GM21717 (cell line): ENCODE results near the gene BCL2L12.

Source experiments
- ATAC-seq: cut with Tn5 transposase; IDR thresholded peaks from one replicate; pipeline ENCODE4 v1.9.1; 2021; ENCODE audit warnings: mild to moderate bottlenecking, moderate library complexity; ENCODE audit not compliant: unreplicated experiment

Gene BCL2L12

DNA sequence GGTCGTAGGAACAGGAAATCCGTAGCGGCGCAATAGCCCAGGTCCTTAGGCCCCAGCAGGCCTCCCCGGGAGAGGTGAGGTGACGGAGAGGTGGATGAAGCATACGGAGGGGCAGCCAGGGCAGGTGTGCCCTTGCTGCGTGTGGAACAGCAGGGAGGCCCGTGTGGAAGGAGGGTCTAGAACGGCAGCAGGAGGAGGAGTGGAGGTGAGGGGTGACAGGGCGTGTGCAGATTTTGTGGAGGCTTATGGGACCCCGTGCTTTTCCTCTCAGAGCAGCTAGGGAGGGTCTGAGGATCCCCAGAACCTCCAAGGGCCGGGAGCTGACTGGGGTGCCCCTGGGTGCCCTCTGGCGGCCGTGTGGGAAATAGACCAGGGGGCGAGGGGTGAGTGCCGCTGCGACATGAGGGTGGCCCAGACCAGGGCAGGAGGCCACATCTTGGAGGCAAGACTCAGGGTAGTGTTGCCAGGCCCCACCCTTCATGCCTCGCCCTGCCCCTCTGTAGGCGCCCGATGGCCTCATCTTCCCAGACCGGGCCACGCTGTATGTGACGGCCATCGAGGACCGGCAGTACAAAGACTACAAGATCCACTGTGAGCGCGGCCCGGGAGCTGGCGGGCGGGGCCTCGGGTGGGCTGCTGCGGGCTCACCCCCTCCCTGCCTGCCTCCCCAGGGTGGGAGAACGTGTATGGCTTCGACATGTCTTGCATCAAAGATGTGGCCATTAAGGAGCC, 18.7 kb downstream of the BCL2L12 start:
- ATAC-seq = no peak

GRCh38 chr19:49684983-49685553, 19.3 kb downstream of the BCL2L12 start:
- ATAC-seq = no peak

- no peak for ATAC-seq
Observed at GRCh38 chr19:49685845-49686332, 20.2 kb downstream of the BCL2L12 start.

DNA sequence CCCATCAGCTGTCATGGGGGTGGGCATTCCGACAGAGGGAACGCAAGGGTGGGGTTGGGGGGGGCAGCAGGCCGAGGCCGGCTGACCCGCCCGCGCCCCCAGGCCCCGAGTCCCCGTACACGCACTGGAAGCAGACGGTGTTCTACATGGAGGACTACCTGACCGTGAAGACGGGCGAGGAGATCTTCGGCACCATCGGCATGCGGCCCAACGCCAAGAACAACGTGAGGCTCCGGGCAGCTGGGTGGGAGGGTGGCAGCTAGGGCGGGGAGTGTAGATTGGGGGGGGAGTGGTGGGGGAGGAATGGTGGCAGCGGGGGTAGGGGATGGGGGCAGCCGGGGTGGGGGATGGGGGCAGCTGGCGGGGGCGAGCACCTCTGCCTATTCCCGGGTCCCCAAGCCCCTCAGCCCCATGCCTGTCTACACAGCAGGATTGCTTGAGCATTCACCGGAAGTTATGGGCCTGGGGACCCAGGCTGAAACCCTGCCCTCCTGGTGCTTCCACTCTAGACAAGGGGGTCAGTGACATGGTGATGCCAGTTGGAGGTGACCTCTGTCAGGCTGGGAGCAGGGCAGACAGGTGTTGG, 20.9 kb downstream of the BCL2L12 start:
- no peak for ATAC-seq

GRCh38 chr19:49687150-49687549, 21.4 kb downstream of the BCL2L12 start:
- no peak for ATAC-seq

DNA sequence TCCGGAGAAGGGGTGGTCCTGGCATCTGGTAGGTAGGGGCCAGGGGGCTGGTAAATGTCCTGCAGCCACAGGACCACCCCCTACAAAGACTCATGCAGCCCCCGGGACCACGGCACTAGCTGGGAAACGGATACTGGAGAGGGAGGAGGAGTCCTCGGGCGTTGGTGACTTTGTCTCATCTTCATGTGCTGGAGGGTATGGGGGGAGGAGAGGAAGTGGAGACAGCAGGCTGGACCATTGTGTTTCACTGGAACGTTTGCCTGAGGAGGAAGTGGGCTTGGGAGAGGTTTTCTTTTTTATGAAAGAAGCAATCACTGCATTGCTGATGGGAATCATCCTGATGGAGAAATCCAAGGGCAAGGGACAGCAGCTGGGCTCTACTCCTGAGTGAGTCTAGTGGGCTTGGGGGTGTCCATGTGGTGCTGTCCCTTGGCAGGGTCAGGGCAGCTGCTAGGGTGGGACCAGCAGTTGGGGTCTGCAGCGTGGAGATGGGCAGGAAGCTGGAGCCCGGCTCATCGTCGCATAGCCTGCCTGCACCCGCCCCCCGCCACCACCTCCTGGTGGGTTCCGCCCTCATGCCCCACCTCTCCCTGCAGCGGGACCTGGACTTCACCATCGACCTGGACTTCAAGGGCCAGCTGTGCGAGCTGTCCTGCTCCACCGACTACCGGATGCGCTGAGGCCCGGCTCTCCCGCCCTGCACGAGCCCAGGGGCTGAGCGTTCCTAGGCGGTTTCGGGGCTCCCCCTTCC, 22.0 kb downstream of the BCL2L12 start:
- ATAC-seq = no peak

GRCh38 chr19:49688531-49689132, 22.9 kb downstream of the BCL2L12 start:
- ATAC-seq = no peak

DNA sequence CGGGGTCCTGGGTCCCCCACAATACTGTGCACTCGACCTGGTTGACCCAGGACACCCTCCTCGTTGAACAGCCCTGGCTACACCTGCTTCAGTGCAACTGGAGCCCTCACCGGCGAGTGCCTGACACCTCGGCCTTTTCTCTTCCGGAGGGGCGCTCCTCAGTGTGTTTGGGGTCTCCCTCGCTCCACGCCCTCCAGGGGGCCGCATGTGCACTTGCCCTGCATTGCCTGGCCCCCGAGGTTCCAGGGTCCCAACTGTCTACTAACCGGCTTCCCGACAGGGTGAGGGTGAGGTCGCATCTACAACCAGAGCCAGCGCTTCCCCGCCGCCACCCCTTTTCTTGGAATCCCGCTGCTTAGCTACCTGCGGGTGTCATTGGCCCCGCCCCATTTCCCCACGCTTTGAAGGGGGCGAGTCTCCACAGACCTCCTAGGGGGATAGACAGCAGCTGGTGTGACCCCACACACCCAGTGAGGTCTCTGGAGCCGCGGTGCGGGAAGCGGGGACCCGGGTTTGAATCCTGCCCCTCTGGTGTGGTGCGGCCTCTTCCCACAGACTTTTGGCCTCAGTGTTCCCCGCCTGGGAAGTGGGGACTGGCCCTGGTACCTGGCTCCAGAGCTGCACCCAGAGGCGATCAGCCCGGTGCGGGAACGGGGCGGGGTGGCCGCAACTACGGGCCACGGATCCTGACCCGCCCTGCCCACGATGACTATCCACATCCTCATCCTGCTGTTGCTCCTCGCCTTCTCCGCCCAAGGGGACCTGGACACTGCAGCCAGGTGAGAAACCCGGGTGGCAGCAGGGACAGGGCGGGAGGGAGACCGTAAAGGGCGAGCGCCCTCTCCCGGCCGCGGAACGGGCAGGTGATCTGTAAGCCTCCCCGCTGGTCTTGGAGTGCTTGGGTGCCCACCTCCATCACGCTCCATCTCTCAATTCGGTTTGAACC, 23.7 kb downstream of the BCL2L12 start, which contains the start of gene ADM5:
TSS of gene ADM5 (plus strand) at position 462 of the 946 bp plus-strand sequence. CDS start at position 706, 244 bp downstream.
- no peak for ATAC-seq

- no peak for ATAC-seq
Observed at GRCh38 chr19:49690079-49690655, 24.4 kb downstream of the BCL2L12 start.

GRCh38 chr19:49690656-49691242, 25.0 kb downstream of the BCL2L12 start, which contains the start of gene CPT1C:
CPT1C (plus strand) TSS chr19:49691116; CDS start chr19:49692253, 1,137 bp downstream.
- ATAC-seq = no peak

- ATAC-seq = no peak
Observed at GRCh38 chr19:49691243-49692146, 25.8 kb downstream of the BCL2L12 start.

- ATAC-seq = no peak
Observed at GRCh38 chr19:49692147-49692506, 26.4 kb downstream of the BCL2L12 start.

GRCh38 chr19:49696115-49696514, 30.4 kb downstream of the BCL2L12 start:
- ATAC-seq = no peak

DNA sequence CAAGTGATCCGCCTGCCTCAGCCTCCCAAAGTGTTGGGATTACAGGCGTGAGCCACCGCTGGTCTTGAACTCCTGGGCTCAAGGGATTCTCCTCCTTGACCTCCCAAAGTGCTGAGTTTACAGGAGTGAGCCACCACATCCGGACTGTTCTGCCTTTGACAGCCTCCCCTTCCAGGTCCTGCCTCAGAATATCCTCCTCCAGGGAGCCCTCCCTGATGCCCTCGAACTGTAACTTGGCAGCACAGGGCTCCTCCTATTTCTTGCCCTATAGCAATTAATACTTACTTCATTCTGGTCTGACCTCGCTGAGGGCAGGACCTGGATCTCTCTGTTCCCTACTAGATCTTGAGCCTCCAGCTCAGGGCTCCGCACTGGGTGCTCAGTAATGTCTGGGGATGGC, 31.1 kb downstream of the BCL2L12 start:
- ATAC-seq = no peak

DNA sequence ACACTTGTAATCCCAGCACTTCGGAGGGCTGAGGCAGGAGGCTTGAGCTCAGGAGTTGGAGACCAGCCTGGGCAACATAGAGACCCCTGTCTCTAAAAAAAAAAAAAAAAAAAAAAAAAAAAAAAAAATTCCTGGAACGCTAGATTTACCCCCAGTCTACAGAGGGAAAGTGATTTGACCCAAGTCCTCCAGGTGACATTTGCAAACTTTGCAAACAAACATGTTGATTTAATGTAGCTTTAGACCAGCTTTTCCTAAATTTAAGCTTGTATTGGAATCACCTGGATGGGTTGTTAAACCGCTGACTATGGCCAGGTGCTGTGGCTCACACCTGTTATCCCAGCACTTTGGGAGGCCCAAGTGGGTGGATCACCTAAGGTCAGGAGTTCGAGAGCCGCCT, 33.6 kb downstream of the BCL2L12 start:
- ATAC-seq = no peak

DNA sequence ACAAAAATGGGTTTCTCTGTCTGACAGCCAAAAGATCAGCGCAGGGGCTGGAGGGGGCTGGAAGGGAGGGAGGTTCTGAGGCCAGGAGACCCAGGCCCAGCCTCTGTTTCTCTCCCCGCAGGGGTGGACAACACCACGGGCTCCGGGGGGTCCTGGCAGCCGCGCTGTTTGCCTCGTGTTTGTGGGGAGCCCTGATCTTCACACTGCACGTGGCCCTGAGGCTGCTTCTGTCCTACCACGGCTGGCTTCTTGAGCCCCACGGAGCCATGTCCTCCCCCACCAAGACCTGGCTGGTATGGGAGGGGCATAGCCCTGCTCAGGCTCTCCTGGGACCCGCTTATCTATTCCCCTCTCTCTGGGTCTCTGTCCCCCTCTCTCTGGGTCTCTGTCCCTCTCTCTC, 34.8 kb downstream of the BCL2L12 start:
- ATAC-seq = no peak

GRCh38 chr19:49701271-49701786, 35.6 kb downstream of the BCL2L12 start:
- ATAC-seq = no peak
